Stomach smooth muscle (tissue), 2 donors: ENCODE measurements around the gene UPF3B.
A peak's percentile ranks its signal among the peaks of the same experiment; 100 is the strongest.
"Not testable (repeated sequence)": the region's sequence is repeated elsewhere in the genome, so short reads cannot be mapped to it uniquely, and the experiment has no call there.

Experiments
- H3K27ac ChIP-seq: one replicate; pipeline ENCODE4 v1.7.0; 2013; ENCODE audit warnings: mild to moderate bottlenecking, low read length, inconsistent platforms
- H3K27me3 ChIP-seq, 2 donors: one replicate each; pipeline ENCODE4 v1.7.0; 2013; ENCODE audit warnings: low read length in 2 of 2; ENCODE audit not compliant: insufficient read depth in 2 of 2, control insufficient read depth in 1 of 2
- H3K36me3 ChIP-seq, 2 donors: one replicate each; pipeline ENCODE4 v1.7.0; 2013; ENCODE audit warnings: low read length in 2 of 2; ENCODE audit not compliant: control insufficient read depth in 2 of 2, insufficient read depth in 2 of 2
- H3K4me1 ChIP-seq: one replicate; pipeline ENCODE4 v1.7.0; 2013; ENCODE audit warnings: low read length; ENCODE audit not compliant: control insufficient read depth, insufficient read depth
- H3K4me3 ChIP-seq, 2 donors: one replicate each; pipeline ENCODE4 v1.7.0; 2013; ENCODE audit warnings: low read length in 2 of 2
- H3K9ac ChIP-seq, 2 donors: one replicate each; pipeline ENCODE4 v1.7.0; 2013; ENCODE audit warnings: low read length in 2 of 2, mild to moderate bottlenecking in 1 of 2
- H3K9me3 ChIP-seq, 2 donors: one replicate each; pipeline ENCODE4 v1.7.0; 2013; ENCODE audit warnings: low read length in 2 of 2; ENCODE audit not compliant: control insufficient read depth in 2 of 2
- donor health status: healthy.
- donor health status: Pancreatic carcinoma.

UPF3B gene

DNA sequence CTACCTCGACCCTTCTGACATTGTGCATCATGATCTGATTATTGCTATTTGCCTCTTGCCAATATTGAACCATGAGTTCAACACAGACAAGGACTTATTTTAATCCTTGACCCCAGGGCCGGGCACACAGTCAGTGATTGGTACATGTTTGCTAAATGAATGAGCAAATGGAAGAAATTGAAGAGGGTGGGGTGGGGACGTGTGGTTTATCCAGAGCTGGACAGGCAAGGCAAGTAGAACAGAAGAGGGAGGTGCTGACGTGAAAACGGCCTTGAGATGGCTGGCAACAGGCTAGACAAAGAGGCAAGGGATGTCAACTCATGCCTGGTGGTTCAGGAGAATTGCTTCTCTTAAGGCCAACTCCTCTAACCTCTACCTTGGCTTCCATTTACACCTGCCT, 28.5 kb downstream of the UPF3B start:
- not testable (repeated sequence) for H3K4me3 ChIP-seq, H3K9ac ChIP-seq, H3K9me3 ChIP-seq, H3K36me3 ChIP-seq, H3K27me3 ChIP-seq, H3K27ac ChIP-seq, H3K4me1 ChIP-seq

DNA sequence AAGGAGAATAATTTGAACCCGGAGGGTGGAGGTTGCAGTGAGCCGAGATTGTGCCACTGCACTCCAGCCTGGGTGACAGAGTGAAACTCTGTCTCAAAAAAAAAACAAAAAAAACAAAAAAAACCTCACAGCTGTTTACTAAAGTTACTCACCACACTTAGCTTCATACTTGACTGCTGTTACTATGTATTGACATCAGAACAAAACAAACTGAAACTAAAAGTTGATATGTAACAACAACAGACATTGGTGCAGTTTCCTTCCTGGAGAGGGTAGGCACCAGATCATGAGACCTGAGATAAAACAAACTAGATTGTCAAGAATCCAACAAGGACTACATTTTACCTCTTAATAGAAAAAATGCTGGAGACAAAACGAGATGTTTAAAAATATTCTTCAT, 31.1 kb downstream of the UPF3B start:
- H3K9ac ChIP-seq, H3K36me3 ChIP-seq, H3K4me1 ChIP-seq, H3K9me3 ChIP-seq, H3K27ac ChIP-seq, H3K4me3 ChIP-seq, H3K27me3 ChIP-seq: not testable (repeated sequence)

DNA sequence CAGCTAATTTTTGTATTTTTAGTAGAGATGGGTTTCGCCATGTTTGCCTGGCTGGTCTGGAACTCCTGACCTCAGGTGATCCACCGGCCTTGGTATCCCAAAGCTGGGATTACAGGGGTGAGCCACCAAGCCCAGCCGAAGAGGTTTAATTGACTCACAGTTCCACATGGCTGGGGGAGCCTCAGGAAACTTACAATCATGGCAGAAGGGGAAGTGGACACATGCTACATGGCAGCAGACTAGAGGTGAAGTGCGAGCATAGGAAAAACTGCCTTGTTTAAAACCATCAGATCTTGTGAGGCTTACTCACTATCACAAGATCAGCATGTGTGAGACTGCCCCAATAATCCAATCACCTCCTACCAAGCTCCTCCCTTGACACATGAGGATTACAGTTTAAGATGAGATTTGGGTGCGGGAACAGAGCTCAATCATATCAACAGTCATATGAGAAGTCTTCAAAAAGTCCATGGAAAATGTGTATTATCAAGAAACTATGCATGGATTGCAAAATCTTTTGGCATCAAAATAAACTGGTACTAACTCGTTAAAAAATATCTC, 35.6 kb downstream of the UPF3B start:
- H3K9ac ChIP-seq = no peak overlapping the region
- H3K27ac ChIP-seq = no peak overlapping the region
- H3K27me3 ChIP-seq = no peaks in the 10 kb centered on the region

GRCh38 chrX:119816300-119816699, 36.5 kb downstream of the UPF3B start:
- Histone ChIP-seq H3K27me3 (no peaks in the 10 kb centered on the region), H3K4me1 (no peaks in the 10 kb centered on the region), H3K36me3 (no peaks in the 10 kb centered on the region), H3K9me3 (peaks cover 0 to 3% of the 10 kb centered on the region in 2 donors), H3K4me3 (no peak overlapping the region), H3K9ac (no peak overlapping the region), H3K27ac (no peak overlapping the region)

More for the DNA sequence above, 35.6 kb downstream of the UPF3B start:
- no peaks in the 10 kb centered on the region for H3K36me3 ChIP-seq
- H3K9me3 ChIP-seq = peaks cover 0 to 3% of the 10 kb centered on the region in 2 donors
- H3K4me1 ChIP-seq = no peaks in the 10 kb centered on the region
- H3K4me3 ChIP-seq = no peak overlapping the region

DNA sequence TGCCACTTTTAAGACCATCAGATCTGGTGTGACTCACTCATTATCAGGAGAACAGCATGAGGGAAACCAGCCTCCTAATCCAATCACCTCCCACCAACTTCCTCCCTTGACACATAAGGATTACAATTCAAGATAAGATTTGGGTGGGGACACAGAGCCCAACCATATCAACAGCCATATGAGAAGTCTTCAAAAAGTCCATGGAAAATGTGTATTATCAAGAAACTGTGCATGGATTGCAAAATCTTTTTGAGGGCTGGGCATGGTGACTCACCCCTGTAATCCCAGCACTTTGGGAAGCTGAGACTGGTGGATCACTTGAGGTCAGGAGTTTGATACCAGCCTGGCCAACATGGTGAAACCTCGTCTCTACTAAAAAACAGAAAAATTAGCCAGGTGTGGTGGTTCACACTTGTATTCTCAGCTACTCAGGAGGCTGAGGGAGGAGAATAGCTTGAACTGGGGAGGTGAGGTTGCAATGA, 43.5 kb downstream of the UPF3B start:
- no peaks in the 10 kb centered on the region for H3K27me3 ChIP-seq
- H3K27ac ChIP-seq = no peak overlapping the region
- no peak overlapping the region for H3K9ac ChIP-seq

DNA sequence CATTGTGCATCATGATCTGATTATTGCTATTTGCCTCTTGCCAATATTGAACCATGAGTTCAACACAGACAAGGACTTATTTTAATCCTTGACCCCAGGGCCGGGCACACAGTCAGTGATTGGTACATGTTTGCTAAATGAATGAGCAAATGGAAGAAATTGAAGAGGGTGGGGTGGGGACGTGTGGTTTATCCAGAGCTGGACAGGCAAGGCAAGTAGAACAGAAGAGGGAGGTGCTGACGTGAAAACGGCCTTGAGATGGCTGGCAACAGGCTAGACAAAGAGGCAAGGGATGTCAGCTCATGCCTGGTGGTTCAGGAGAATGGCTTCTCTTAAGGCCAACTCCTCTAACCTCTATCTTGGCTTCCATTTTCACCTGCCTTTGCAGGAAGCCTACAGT, 44.3 kb downstream of the UPF3B start:
- not testable (repeated sequence) for H3K27ac ChIP-seq, H3K4me3 ChIP-seq, H3K9me3 ChIP-seq, H3K9ac ChIP-seq, H3K4me1 ChIP-seq, H3K27me3 ChIP-seq, H3K36me3 ChIP-seq

More for the DNA sequence above, 43.5 kb downstream of the UPF3B start:
- no peaks in the 10 kb centered on the region for H3K9me3 ChIP-seq
- no peaks in the 10 kb centered on the region for H3K36me3 ChIP-seq
- H3K4me1 ChIP-seq = no peaks in the 10 kb centered on the region
- H3K4me3 ChIP-seq = no peak overlapping the region

DNA sequence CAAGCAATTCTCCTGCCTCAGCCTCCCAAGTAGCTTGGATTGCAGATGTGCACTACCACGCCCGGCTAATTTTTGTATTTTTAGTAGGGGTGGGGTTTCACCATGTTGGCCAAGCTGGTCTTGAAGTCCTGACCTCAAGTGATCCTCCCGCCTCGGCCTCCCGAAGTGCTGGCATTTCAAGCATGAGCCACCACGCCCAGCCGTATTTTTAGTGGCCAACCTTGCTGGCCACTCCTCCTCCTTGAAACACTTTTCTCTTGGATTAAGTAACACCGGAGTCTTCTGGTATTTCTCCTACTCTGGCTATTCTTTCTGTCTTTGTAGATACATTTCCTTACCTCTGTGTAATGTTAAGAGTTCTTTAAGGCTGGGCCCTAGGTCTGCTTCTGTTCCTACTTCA, 50.2 kb downstream of the UPF3B start:
- Histone ChIP-seq H3K4me3 (no peak overlapping the region), H3K36me3 (no peaks in the 10 kb centered on the region), H3K4me1 (no peaks in the 10 kb centered on the region)

GRCh38 chrX:119801253-119802221, 51.2 kb downstream of the UPF3B start:
- H3K27ac ChIP-seq = no peak overlapping the region
- H3K9me3 ChIP-seq = no peaks in the 10 kb centered on the region
- no peak overlapping the region for H3K4me3 ChIP-seq
- no peak overlapping the region for H3K9ac ChIP-seq
- H3K4me1 ChIP-seq = no peaks in the 10 kb centered on the region
- H3K36me3 ChIP-seq = no peaks in the 10 kb centered on the region
- H3K27me3 ChIP-seq = no peaks in the 10 kb centered on the region

More for the DNA sequence above, 50.2 kb downstream of the UPF3B start:
- Histone ChIP-seq H3K9ac (no peak overlapping the region), H3K27ac (no peak overlapping the region), H3K9me3 (no peaks in the 10 kb centered on the region), H3K27me3 (no peaks in the 10 kb centered on the region)

DNA sequence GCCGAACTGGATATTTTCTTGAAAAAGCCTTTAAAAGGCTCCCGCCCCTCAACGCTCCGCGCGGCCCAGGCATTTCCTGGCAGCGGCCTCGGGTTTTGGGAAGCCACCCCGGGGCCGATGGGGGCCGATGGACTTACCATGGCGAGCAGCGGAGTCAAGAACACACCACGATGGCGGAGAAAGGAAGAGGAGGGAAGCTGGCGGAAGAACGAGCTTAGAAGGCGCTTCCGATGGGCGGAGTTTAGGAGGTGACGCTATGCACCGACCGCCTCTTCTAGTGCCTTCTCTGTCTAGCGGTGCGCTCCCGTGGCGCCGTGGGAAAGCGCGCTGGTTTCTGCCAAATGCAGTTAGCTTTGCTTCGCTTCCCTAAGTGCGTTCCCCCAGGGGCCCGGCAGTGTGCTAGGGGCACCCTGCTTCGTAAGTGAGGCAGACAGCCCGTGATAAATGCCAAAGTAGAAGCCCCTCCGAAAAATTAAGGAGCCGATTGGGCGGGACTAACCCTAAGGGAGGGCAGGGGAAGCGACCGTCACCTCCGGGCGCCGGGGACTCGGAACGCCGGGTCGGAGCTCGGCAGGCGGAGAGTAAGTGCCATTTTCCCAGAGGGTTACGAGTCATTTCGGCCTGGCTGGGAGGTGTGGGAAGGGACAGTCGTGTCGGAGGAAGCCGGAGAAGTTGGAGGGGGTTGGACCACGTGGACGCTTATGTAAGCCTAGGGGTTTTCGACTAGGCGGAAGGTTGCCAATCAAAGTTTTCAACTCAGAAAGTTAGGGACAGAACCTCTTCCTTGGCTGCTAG, 61.1 kb downstream of the UPF3B start, which contains the start of gene RPL39:
TSS of gene RPL39 (minus strand) at position 194 of the 795 bp plus-strand sequence. CDS start at position 140, 54 bp downstream.
- H3K4me1 ChIP-seq = peaks cover 12% of the 10 kb centered on the region
- no peaks in the 10 kb centered on the region for H3K9me3 ChIP-seq
- no peaks in the 10 kb centered on the region for H3K27me3 ChIP-seq
- H3K27ac ChIP-seq = peak within 1 kb of the TSS; percentile 86
- H3K9ac ChIP-seq = peak within 1 kb of the TSS; percentile 93 to 94
- peak within 1 kb of the TSS; percentile 79 to 90 for H3K4me3 ChIP-seq
- peaks cover 0 to 4% of the 10 kb centered on the region in 2 donors for H3K36me3 ChIP-seq

- Histone ChIP-seq H3K27ac (peak overlapping the region; percentile 86), H3K9ac (peak overlapping the region; percentile 84 to 93), H3K4me1 (peaks cover 12% of the 10 kb centered on the region), H3K36me3 (peaks cover 0 to 4% of the 10 kb centered on the region in 2 donors), H3K4me3 (peak overlapping the region; percentile 79 to 90), H3K9me3 (no peaks in the 10 kb centered on the region), H3K27me3 (no peaks in the 10 kb centered on the region)
Observed at GRCh38 chrX:119790977-119791436, 61.8 kb downstream of the UPF3B start.
